GM23338 (cell line): ENCODE measurements around the gene GNPTAB. TPM values are rescaled to one million over a fixed set of nuclear protein-coding genes. Genes with fewer than 3 reads are reported as not detected.

ENCODE experiments used
- ATAC-seq: fragments of 200-7000 bp; cut with Tn5 transposase; 3 replicates; pipeline ENCODE4 v1.9.1; 2020
- DNase-seq: peaks from one replicate; pipeline ENCODE4 v3.0.0-alpha.2; 2015; ENCODE audit warnings: low spot score
- H2AFZ ChIP-seq: fragments of 200-600 bp; sonication (generic); 2 replicates; pipeline ENCODE4 v1.8.0; 2016; ENCODE audit warnings: antibody characterized with exemption, mild to moderate bottlenecking, moderate library complexity
- H3F3A ChIP-seq: fragments of 200-600 bp; sonication (generic); replicated peaks from 2 replicates; pipeline ENCODE4 v1.8.0; 2017; ENCODE audit warnings: antibody characterized with exemption, mixed run types, low read depth
- H3K27ac ChIP-seq: fragments of 200-600 bp; sonication (generic); 2 replicates; pipeline ENCODE4 v1.6.1; 2016; ENCODE audit warnings: low read depth
- H3K27me3 ChIP-seq: fragments of 200-600 bp; sonication (generic); 2 replicates; pipeline ENCODE4 v1.8.0; 2016; ENCODE audit warnings: mild to moderate bottlenecking, mixed run types, moderate library complexity; ENCODE audit not compliant: insufficient read depth
- H3K36me3 ChIP-seq: fragments of 200-600 bp; sonication (generic); 2 replicates; pipeline ENCODE4 v1.8.0; 2016; ENCODE audit warnings: mild to moderate bottlenecking; ENCODE audit not compliant: insufficient read depth
- H3K4me1 ChIP-seq: fragments of 200-600 bp; sonication (generic); 2 replicates; pipeline ENCODE4 v1.8.0; 2016; ENCODE audit warnings: mild to moderate bottlenecking, moderate library complexity; ENCODE audit not compliant: insufficient read depth
- H3K4me2 ChIP-seq: fragments of 200-600 bp; sonication (generic); 2 replicates; pipeline ENCODE4 v1.7.1; 2017; ENCODE audit warnings: mixed run types
- H3K4me3 ChIP-seq: fragments of 200-600 bp; sonication (generic); 2 replicates; pipeline ENCODE4 v1.6.1; 2016; ENCODE audit warnings: mixed run types
- H3K79me2 ChIP-seq: fragments of 200-600 bp; sonication (generic); replicated peaks from 2 replicates; pipeline ENCODE4 v1.8.0; 2017; ENCODE audit warnings: mild to moderate bottlenecking; ENCODE audit not compliant: insufficient read depth
- H3K9me2 ChIP-seq: fragments of 200-600 bp; sonication (generic); 2 replicates; pipeline ENCODE4 v1.8.0; 2017; ENCODE audit not compliant: insufficient read depth
- H4K20me1 ChIP-seq: fragments of 200-600 bp; sonication (generic); replicated peaks from 2 replicates; pipeline ENCODE4 v1.8.0; 2017; ENCODE audit warnings: mild to moderate bottlenecking; ENCODE audit not compliant: insufficient read depth
- H3K27ac Mint-ChIP-seq: 2 replicates; pipeline ENCODE4 v1.8.0; 2020; ENCODE audit warnings: inconsistent platforms, mild to moderate bottlenecking, moderate library complexity, mixed read lengths
- H3K27me3 Mint-ChIP-seq: 3 replicates; pipeline ENCODE4 v1.8.0; 2022; ENCODE audit warnings: low read depth, mild to moderate bottlenecking, moderate library complexity, mixed read lengths, inconsistent platforms; ENCODE audit not compliant: insufficient read depth, poor library complexity
- H3K36me3 Mint-ChIP-seq: 3 replicates; pipeline ENCODE4 v1.8.0; 2021; ENCODE audit warnings: low read depth, mild to moderate bottlenecking, inconsistent platforms, moderate library complexity, mixed read lengths
- H3K4me1 Mint-ChIP-seq: 3 replicates; pipeline ENCODE4 v1.8.0; 2020; ENCODE audit warnings: mild to moderate bottlenecking, inconsistent platforms, mixed read lengths
- H3K4me3 Mint-ChIP-seq: 3 replicates; pipeline ENCODE4 v1.8.0; 2021; ENCODE audit warnings: moderate library complexity, mild to moderate bottlenecking, inconsistent platforms, mixed read lengths
- H3K9me3 Mint-ChIP-seq: 3 replicates; pipeline ENCODE4 v1.8.0; 2020; ENCODE audit warnings: moderate library complexity, mild to moderate bottlenecking, inconsistent platforms, mixed read lengths
- EZH2 ChIP-seq: fragments of 200-600 bp; sonication (generic); IDR thresholded peaks from one replicate; pipeline ENCODE4 v1.8.0; 2017; ENCODE audit warnings: antibody characterized with exemption, mild to moderate bottlenecking, low read depth; ENCODE audit not compliant: unreplicated experiment
- EZH2phosphoT487 ChIP-seq: fragments of 200-600 bp; sonication (generic); IDR thresholded peaks from one replicate; pipeline ENCODE4 v1.8.1; 2018; ENCODE audit warnings: antibody characterized with exemption; ENCODE audit not compliant: unreplicated experiment
- JUNB ChIP-seq: IDR thresholded peaks from one replicate; pipeline ENCODE4 v1.6.1; 2016; ENCODE audit warnings: antibody characterized with exemption; ENCODE audit not compliant: unreplicated experiment
- POLR2AphosphoS5 ChIP-seq: IDR thresholded peaks from 2 replicates; pipeline ENCODE4 v1.6.1; 2016; ENCODE audit warnings: antibody characterized with exemption, low read depth
- STAT1 ChIP-seq: IDR thresholded peaks from one replicate; pipeline ENCODE4 v1.6.1; 2016; ENCODE audit warnings: antibody characterized with exemption; ENCODE audit not compliant: unreplicated experiment
- ZNF114 ChIP-seq: fragments of 250-450 bp; sonication (Bioruptor Pico); IDR thresholded peaks from 2 replicates; pipeline ENCODE4 v1.5.0; 2020; ENCODE audit warnings: mild to moderate bottlenecking, moderate library complexity
- polyA plus RNA-seq: library from polyadenylated mRNA; unstranded; fragments of >200 nt; fragmentation: Nextera tagmentation; extraction: Ambion mirVana; gene quantifications from 2 replicates; pipeline ENCODE4 v1.2.1, GENCODE V29; 2016
- total RNA-seq: library from RNA; depleted of rRNA; stranded (reverse); fragments of >200 nt; shearing (Covaris generic); gene quantifications from 2 replicates; pipeline ENCODE4 v1.2.3, GENCODE V29; 2014
- TF ChIP-seq, protein P1 (sequence below): IDR thresholded peaks from one replicate; pipeline ENCODE4 v1.6.1; 2018; ENCODE audit warnings: antibody characterized with exemption; ENCODE audit not compliant: unreplicated experiment
- TF ChIP-seq, protein P2 (sequence below): IDR thresholded peaks from 2 replicates; pipeline ENCODE4 v1.6.1; 2016; ENCODE audit warnings: antibody characterized with exemption

The GNPTAB gene
- total and polyA plus RNA-seq, 2 experiments from 2014 or later, result 23.6 to 58.3 TPM

DNA sequence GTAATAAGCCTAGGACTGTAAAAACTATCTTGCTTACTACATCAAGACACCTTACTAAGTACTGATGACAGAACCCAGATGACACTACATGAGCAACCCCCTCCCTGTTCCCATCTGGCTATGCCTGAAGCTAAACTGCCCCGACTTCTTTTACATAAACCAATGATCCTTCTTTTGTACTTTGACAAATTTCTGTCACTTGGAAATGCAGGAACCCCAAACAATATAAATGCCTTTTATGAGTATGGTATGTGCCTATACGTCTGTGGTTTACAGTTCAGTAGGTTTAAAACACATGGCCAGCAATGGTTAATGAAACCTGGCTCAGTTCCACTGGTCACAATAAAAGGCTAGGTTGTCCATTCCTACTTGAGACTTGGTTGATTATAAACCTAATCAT, 97.6 kb downstream of the GNPTAB start:
- H3K36me3 Mint-ChIP-seq, result no peaks in the 10 kb centered on the region
- H3K9me3 Mint-ChIP-seq, result no peaks in the 10 kb centered on the region
- ATAC-seq (no peak), DNase-seq (no peak)
- no peak overlapping the region for H3K27ac Mint-ChIP-seq
- no peaks in the 10 kb centered on the region for H3K4me1 ChIP-seq
- H3K27me3 Mint-ChIP-seq, result peaks cover 5% of the 10 kb centered on the region
- H3F3A ChIP-seq, result no peaks in the 10 kb centered on the region
- H3K4me1 Mint-ChIP-seq, result no peaks in the 10 kb centered on the region
- no peak overlapping the region for H3K4me2 ChIP-seq
- no peak overlapping the region for H3K4me3 Mint-ChIP-seq
- no peaks in the 10 kb centered on the region for H3K79me2 ChIP-seq
- H3K4me3 ChIP-seq, result no peak overlapping the region
- no peaks in the 10 kb centered on the region for H3K27me3 ChIP-seq
- H3K27ac ChIP-seq, result no peak overlapping the region
- no peaks in the 10 kb centered on the region for H4K20me1 ChIP-seq
- H3K9me2 ChIP-seq, result no peaks in the 10 kb centered on the region
- no peaks in the 10 kb centered on the region for H3K36me3 ChIP-seq
- TF ChIP-seq ZNF114 (CRISPR knock-in tag), result no peak
- H2AFZ ChIP-seq, result no peak overlapping the region

DNA sequence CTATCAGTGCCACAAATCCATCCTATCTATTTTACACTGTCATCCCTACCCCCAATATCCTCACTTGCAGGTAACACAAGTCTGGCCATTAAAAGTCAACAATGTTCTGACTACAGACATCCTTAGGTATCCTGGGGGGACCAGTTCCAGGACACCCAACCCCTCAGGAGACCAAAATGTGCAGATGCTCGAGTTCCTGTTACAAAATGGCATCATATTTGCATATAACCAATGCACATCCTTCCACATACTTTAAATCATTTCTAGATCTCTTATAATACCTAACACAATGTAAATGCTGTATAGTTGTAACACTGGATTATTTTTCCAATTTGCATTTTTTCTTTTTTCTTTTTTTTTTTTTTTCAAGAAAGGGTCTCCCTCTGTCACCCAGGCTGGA, 98.4 kb downstream of the GNPTAB start:
- Histone ChIP-seq H3K9me2 (no peaks in the 10 kb centered on the region), H3K4me2 (no peak overlapping the region), H3K36me3 (no peaks in the 10 kb centered on the region), H3K27ac (no peak overlapping the region), H3F3A (no peaks in the 10 kb centered on the region), H2AFZ (no peak overlapping the region), H3K27me3 (no peaks in the 10 kb centered on the region), H3K4me1 (no peaks in the 10 kb centered on the region), H4K20me1 (no peaks in the 10 kb centered on the region), H3K4me3 (no peak overlapping the region), H3K79me2 (no peaks in the 10 kb centered on the region)
- ATAC-seq, result no peak
- H3K4me1 Mint-ChIP-seq, result no peaks in the 10 kb centered on the region
- H3K27me3 Mint-ChIP-seq, result peaks cover 5% of the 10 kb centered on the region
- H3K27ac Mint-ChIP-seq, result no peak overlapping the region
- no peak overlapping the region for H3K4me3 Mint-ChIP-seq
- DNase-seq, result no peak
- H3K36me3 Mint-ChIP-seq, result no peaks in the 10 kb centered on the region
- no peaks in the 10 kb centered on the region for H3K9me3 Mint-ChIP-seq
- TF ChIP-seq, protein P1, sequence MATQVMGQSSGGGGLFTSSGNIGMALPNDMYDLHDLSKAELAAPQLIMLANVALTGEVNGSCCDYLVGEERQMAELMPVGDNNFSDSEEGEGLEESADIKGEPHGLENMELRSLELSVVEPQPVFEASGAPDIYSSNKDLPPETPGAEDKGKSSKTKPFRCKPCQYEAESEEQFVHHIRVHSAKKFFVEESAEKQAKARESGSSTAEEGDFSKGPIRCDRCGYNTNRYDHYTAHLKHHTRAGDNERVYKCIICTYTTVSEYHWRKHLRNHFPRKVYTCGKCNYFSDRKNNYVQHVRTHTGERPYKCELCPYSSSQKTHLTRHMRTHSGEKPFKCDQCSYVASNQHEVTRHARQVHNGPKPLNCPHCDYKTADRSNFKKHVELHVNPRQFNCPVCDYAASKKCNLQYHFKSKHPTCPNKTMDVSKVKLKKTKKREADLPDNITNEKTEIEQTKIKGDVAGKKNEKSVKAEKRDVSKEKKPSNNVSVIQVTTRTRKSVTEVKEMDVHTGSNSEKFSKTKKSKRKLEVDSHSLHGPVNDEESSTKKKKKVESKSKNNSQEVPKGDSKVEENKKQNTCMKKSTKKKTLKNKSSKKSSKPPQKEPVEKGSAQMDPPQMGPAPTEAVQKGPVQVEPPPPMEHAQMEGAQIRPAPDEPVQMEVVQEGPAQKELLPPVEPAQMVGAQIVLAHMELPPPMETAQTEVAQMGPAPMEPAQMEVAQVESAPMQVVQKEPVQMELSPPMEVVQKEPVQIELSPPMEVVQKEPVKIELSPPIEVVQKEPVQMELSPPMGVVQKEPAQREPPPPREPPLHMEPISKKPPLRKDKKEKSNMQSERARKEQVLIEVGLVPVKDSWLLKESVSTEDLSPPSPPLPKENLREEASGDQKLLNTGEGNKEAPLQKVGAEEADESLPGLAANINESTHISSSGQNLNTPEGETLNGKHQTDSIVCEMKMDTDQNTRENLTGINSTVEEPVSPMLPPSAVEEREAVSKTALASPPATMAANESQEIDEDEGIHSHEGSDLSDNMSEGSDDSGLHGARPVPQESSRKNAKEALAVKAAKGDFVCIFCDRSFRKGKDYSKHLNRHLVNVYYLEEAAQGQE, result no peak
- no peak for TF ChIP-seq JUNB
- TF ChIP-seq STAT1, result no peak
- no peak for TF ChIP-seq POLR2AphosphoS5
- TF ChIP-seq, protein P2, sequence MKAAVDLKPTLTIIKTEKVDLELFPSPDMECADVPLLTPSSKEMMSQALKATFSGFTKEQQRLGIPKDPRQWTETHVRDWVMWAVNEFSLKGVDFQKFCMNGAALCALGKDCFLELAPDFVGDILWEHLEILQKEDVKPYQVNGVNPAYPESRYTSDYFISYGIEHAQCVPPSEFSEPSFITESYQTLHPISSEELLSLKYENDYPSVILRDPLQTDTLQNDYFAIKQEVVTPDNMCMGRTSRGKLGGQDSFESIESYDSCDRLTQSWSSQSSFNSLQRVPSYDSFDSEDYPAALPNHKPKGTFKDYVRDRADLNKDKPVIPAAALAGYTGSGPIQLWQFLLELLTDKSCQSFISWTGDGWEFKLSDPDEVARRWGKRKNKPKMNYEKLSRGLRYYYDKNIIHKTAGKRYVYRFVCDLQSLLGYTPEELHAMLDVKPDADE, result no peak
- TF ChIP-seq EZH2, result no peak
- TF ChIP-seq EZH2phosphoT487, result no peak
